HepG2 (cell line): Measurements from ENCODE around the gene PRDX5. TPM values are rescaled to one million over a fixed set of nuclear protein-coding genes. Genes with fewer than 3 reads are reported as not detected.
A peak's percentile ranks its signal among the peaks of the same experiment; 100 is the strongest.

Experiments used
- ATF7-NPFF ChIP-seq: sonication (generic); formaldehyde crosslinking; IDR thresholded peaks from 2 replicates; pipeline ENCODE4 v1.8.1; 2023; ENCODE audit warnings: mild to moderate bottlenecking, low read depth, missing genetic modification reagents, moderate library complexity
- CBFB ChIP-seq: sonication (generic); formaldehyde crosslinking; IDR thresholded peaks from 2 replicates; pipeline ENCODE4 v1.4.0; 2020; ENCODE audit warnings: missing genetic modification reagents
- CENPX ChIP-seq: sonication (generic); formaldehyde crosslinking; IDR thresholded peaks from 2 replicates; pipeline ENCODE4 v1.9.0; 2021; ENCODE audit warnings: mild to moderate bottlenecking, missing genetic modification reagents, moderate library complexity
- CREB1 ChIP-seq, 2 experiments: fragments of 450-650 bp in 1 of 2; IDR thresholded peaks; 2 replicates each; pipeline ENCODE4 v1.6.1; 2016 to 2017; ENCODE audit warnings: control low read depth in 1 of 2, mild to moderate bottlenecking in 1 of 2, missing compliant biosample characterization in 1 of 2, missing genetic modification characterization in 1 of 2
- ETV5 ChIP-seq: IDR thresholded peaks from 2 replicates; pipeline ENCODE4 v1.6.1; 2018; ENCODE audit warnings: missing biosample characterization, missing genetic modification reagents, inconsistent platforms, borderline replicate concordance
- NFE2 ChIP-seq: sonication (generic); formaldehyde crosslinking; IDR thresholded peaks from 2 replicates; pipeline ENCODE4 v1.4.0; 2020; ENCODE audit warnings: missing genetic modification reagents
- SETDB1 ChIP-seq: sonication (generic); formaldehyde crosslinking; IDR thresholded peaks from 2 replicates; pipeline ENCODE4 v1.5.1; 2020; ENCODE audit warnings: missing genetic modification reagents, mild to moderate bottlenecking, borderline replicate concordance
- SUZ12 ChIP-seq: fragments of 150-350 bp; IDR thresholded peaks from 2 replicates; pipeline ENCODE4 v1.6.1; 2014; ENCODE audit warnings: low read depth, low read length
- TBP ChIP-seq: sonication (generic); formaldehyde crosslinking; IDR thresholded peaks from 2 replicates; pipeline ENCODE4 v1.5.0; 2020; ENCODE audit warnings: missing genetic modification reagents
- TBX3 ChIP-seq: fragments of 450-650 bp; IDR thresholded peaks from 2 replicates; pipeline ENCODE4 v1.6.1; 2017; ENCODE audit warnings: antibody characterized with exemption, mild to moderate bottlenecking, inconsistent platforms, borderline replicate concordance
- ZNF432 ChIP-seq: sonication (generic); formaldehyde crosslinking; IDR thresholded peaks from 2 replicates; pipeline ENCODE4 v1.5.0; 2020; ENCODE audit warnings: missing genetic modification reagents, mild to moderate bottlenecking, borderline replicate concordance
- ZNF557 ChIP-seq: sonication (generic); formaldehyde crosslinking; IDR thresholded peaks from 2 replicates; pipeline ENCODE4 v1.4.0; 2020; ENCODE audit warnings: missing genetic modification reagents
- ZNF749 ChIP-seq: sonication (generic); formaldehyde crosslinking; IDR thresholded peaks from 2 replicates; pipeline ENCODE4 v1.8.0; 2022; ENCODE audit warnings: mild to moderate bottlenecking, missing genetic modification reagents, moderate library complexity, borderline replicate concordance
- ZNF790 ChIP-seq: sonication (generic); formaldehyde crosslinking; IDR thresholded peaks from 2 replicates; pipeline ENCODE4 v1.8.0; 2022; ENCODE audit warnings: missing genetic modification reagents, mild to moderate bottlenecking, borderline replicate concordance
- ZSCAN21 ChIP-seq: sonication (generic); formaldehyde crosslinking; IDR thresholded peaks from 2 replicates; pipeline ENCODE4 v1.8.0; 2022; ENCODE audit warnings: mild to moderate bottlenecking, missing genetic modification reagents, moderate library complexity, borderline replicate concordance
- ZSCAN29 ChIP-seq: sonication (generic); formaldehyde crosslinking; conservative IDR thresholded peaks from 2 replicates; pipeline ENCODE4 v1.4.0; 2020; ENCODE audit warnings: mild to moderate bottlenecking, missing genetic modification reagents
- polyA plus RNA-seq, 8 experiments: library from polyadenylated mRNA; depleted of rRNA in 3 of 8; stranded (reverse) in 7 of 8; unstranded in 1 of 8; fragments of >200 nt; fragmentation: Illumina TruSeq in 4 of 8; extraction: Trizol in 4 of 8; gene quantifications; 2 replicates each; pipeline versions ENCODE4 v1.2.1 to v1.2.3, GENCODE V29; 2011 to 2016; ENCODE audit warnings: low read depth in 4 of 8, missing spikeins in 1 of 8, mixed read lengths in 1 of 8; ENCODE audit not compliant: insufficient read depth in 1 of 8
- total RNA-seq, 5 experiments: library from RNA; depleted of rRNA; stranded (reverse); fragments of >200 nt; fragmentation: Illumina TruSeq; extraction: Trizol; gene quantifications; 2 replicates each; pipeline ENCODE4 v1.2.3, GENCODE V29; 2016; ENCODE audit warnings: low read depth in 1 of 5
- TF ChIP-seq, protein P1 (sequence below): sonication (generic); formaldehyde crosslinking; IDR thresholded peaks from 2 replicates; pipeline ENCODE4 v1.4.0; 2020; ENCODE audit warnings: mild to moderate bottlenecking, low read depth, missing genetic modification reagents
- TF ChIP-seq, protein P2 (sequence below), 2 experiments: fragments of 450-650 bp in 1 of 2; sonication (generic) in 1 of 2; formaldehyde crosslinking; IDR thresholded peaks; 2 replicates each; pipeline versions ENCODE4 v1.5.0 to v1.8.0; 2020 to 2022; ENCODE audit warnings: mild to moderate bottlenecking in 1 of 2, missing genetic modification reagents in 1 of 2
- TF ChIP-seq, protein P3 (sequence below): sonication (generic); formaldehyde crosslinking; IDR thresholded peaks from 2 replicates; pipeline ENCODE4 v1.4.0; 2020; ENCODE audit warnings: missing genetic modification reagents
- TF ChIP-seq, protein P4 (sequence below): sonication (generic); formaldehyde crosslinking; IDR thresholded peaks from 2 replicates; pipeline ENCODE4 v1.5.0; 2020; ENCODE audit warnings: missing genetic modification reagents
- TF ChIP-seq, protein P5 (sequence below): sonication (generic); formaldehyde crosslinking; IDR thresholded peaks from 2 replicates; pipeline ENCODE4 v1.5.1; 2020; ENCODE audit warnings: mild to moderate bottlenecking, moderate library complexity, missing genetic modification reagents
- TF ChIP-seq, protein P6 (sequence below): sonication (generic); formaldehyde crosslinking; IDR thresholded peaks from 2 replicates; pipeline ENCODE4 v1.5.1; 2020; ENCODE audit warnings: missing genetic modification reagents, mild to moderate bottlenecking, borderline replicate concordance

The PRDX5 gene
- total and polyA plus RNA-seq, 2 of the 13 experiments (the other 11 are each of a cell fraction or from before 2014, with no cell fraction given): 215 to 311 TPM

DNA sequence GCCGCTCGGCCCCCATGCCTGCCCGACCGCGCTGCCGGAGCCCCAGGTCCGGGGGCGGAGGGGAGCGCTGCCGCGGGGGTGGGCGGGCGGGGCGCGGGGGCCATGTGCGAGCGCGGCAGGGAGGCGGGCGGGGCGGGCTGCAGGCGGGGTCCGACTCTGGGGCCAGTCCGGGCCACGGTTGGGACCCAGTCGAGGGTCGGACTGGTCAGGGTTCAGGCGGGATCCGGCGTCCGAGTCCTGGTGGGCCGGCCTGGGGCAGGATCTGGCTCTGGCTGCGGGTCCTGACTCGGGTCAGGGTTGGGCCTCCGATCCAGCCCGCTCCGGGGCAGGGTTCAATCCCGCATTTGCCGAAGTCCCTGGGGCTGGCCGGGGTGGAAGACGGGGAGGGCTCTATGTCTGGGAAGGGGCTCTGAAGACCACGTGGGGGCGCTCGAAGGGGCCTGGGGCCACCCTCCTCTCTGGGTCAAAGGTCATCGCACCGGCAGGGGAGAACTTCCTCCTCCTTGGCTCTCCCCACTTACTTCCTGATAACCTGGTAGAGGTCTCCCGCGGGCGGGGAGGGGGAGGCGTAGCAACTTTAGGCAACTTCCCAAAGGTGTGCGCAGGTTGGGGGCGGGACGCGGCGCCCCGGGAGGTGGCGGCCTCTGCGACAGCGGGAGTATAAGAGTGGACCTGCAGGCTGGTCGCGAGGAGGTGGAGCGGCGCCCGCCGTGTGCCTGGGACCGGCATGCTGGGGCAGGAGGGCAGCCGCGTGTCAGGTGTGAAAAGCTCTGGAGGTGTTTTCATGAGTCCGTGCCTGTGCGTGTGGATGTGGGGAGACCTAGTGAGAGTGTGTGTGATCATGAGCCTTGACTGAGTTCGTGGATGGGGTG, 12.0 kb upstream of the PRDX5 start (continued):
- TF ChIP-seq ZNF790 (peak; percentile 3; the same call in 1 of the 2 replicates), NFE2 (CRISPR knock-in tag) (no peak), TBP (CRISPR knock-in tag) (no peak), ZNF557 (CRISPR knock-in tag) (no peak), ATF7-NPFF (peak; percentile 83), SUZ12 (no peak), ZNF749 (CRISPR knock-in tag) (peak; percentile 38; the same call in 1 of the 2 replicates), CBFB (CRISPR knock-in tag) (no peak), TBX3 (0 out of 2 replicates have a peak, but pooled peaks have one; percentile 53), ETV5 (CRISPR knock-in tag) (peak; percentile 50; the same call in 1 of the 2 replicates), ZSCAN29 (no peak), ZNF432 (CRISPR knock-in tag) (no peak), CENPX (CRISPR knock-in tag) (no peak), CREB1 (IDR thresholded peaks at IDR 0.05) (no peak), CREB1 (CRISPR knock-in tag; IDR thresholded peaks at IDR 0.05) (no peak), ZSCAN21 (CRISPR knock-in tag) (no peak), SETDB1 (CRISPR knock-in tag) (no peak)
- TF ChIP-seq, protein P1, sequence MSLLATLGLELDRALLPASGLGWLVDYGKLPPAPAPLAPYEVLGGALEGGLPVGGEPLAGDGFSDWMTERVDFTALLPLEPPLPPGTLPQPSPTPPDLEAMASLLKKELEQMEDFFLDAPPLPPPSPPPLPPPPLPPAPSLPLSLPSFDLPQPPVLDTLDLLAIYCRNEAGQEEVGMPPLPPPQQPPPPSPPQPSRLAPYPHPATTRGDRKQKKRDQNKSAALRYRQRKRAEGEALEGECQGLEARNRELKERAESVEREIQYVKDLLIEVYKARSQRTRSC (CRISPR knock-in tag): no peak
- TF ChIP-seq, protein P2, sequence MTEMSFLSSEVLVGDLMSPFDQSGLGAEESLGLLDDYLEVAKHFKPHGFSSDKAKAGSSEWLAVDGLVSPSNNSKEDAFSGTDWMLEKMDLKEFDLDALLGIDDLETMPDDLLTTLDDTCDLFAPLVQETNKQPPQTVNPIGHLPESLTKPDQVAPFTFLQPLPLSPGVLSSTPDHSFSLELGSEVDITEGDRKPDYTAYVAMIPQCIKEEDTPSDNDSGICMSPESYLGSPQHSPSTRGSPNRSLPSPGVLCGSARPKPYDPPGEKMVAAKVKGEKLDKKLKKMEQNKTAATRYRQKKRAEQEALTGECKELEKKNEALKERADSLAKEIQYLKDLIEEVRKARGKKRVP (CRISPR knock-in tag; IDR thresholded peaks at IDR 0.05): no peak
- TF ChIP-seq, protein P3, sequence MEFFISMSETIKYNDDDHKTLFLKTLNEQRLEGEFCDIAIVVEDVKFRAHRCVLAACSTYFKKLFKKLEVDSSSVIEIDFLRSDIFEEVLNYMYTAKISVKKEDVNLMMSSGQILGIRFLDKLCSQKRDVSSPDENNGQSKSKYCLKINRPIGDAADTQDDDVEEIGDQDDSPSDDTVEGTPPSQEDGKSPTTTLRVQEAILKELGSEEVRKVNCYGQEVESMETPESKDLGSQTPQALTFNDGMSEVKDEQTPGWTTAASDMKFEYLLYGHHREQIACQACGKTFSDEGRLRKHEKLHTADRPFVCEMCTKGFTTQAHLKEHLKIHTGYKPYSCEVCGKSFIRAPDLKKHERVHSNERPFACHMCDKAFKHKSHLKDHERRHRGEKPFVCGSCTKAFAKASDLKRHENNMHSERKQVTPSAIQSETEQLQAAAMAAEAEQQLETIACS (CRISPR knock-in tag): no peak
- TF ChIP-seq, protein P4, sequence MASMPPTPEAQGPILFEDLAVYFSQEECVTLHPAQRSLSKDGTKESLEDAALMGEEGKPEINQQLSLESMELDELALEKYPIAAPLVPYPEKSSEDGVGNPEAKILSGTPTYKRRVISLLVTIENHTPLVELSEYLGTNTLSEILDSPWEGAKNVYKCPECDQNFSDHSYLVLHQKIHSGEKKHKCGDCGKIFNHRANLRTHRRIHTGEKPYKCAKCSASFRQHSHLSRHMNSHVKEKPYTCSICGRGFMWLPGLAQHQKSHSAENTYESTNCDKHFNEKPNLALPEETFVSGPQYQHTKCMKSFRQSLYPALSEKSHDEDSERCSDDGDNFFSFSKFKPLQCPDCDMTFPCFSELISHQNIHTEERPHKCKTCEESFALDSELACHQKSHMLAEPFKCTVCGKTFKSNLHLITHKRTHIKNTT (CRISPR knock-in tag): no peak
- TF ChIP-seq, protein P5, sequence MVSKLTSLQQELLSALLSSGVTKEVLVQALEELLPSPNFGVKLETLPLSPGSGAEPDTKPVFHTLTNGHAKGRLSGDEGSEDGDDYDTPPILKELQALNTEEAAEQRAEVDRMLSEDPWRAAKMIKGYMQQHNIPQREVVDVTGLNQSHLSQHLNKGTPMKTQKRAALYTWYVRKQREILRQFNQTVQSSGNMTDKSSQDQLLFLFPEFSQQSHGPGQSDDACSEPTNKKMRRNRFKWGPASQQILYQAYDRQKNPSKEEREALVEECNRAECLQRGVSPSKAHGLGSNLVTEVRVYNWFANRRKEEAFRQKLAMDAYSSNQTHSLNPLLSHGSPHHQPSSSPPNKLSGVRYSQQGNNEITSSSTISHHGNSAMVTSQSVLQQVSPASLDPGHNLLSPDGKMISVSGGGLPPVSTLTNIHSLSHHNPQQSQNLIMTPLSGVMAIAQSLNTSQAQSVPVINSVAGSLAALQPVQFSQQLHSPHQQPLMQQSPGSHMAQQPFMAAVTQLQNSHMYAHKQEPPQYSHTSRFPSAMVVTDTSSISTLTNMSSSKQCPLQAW (CRISPR knock-in tag): peak; percentile 61; the same call in 1 of the 2 replicates
- TF ChIP-seq, protein P6, sequence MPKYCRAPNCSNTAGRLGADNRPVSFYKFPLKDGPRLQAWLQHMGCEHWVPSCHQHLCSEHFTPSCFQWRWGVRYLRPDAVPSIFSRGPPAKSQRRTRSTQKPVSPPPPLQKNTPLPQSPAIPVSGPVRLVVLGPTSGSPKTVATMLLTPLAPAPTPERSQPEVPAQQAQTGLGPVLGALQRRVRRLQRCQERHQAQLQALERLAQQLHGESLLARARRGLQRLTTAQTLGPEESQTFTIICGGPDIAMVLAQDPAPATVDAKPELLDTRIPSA (CRISPR knock-in tag): no peak
